Naive thymus-derived CD4-positive, alpha-beta T cell (primary cell): ENCODE measurements around the gene EVPL. TPM values are rescaled to one million over a fixed set of nuclear protein-coding genes. Genes with fewer than 3 reads are reported as not detected.

Source experiments
- ATAC-seq: fragments of 150-1000 bp; cut with Tn5 transposase; 2 replicates; pipeline ENCODE4 v1.10.0; 2021; ENCODE audit warnings: mild to moderate bottlenecking, moderate library complexity
- CTCF ChIA-PET: fragments of 350-600 bp; sonication (Branson Sonifier 250); formaldehyde crosslinking; loops from one replicate; lab custom pipeline; 2021; ENCODE audit warnings: antibody characterized with exemption; lab: Charles Lee
- POLR2A ChIA-PET: fragments of 350-600 bp; sonication (Branson Sonifier 250); formaldehyde crosslinking; loops from one replicate; lab custom pipeline; 2021; ENCODE audit warnings: antibody characterized with exemption, inconsistent platforms; lab: Charles Lee
- DNase-seq, 9 donors: peaks; one replicate each; pipeline versions ENCODE4 v3.0.0 to v3.0.0-alpha.2; 2020 to 2022; ENCODE audit warnings: mixed read lengths in 1 of 9
- H3K27ac ChIP-seq: one replicate; pipeline ENCODE4 v1.7.0; 2013; ENCODE audit warnings: mild to moderate bottlenecking, low read depth, low read length, moderate library complexity
- H3K27me3 ChIP-seq, 2 donors: one replicate each; pipeline ENCODE4 v1.7.0; 2013; ENCODE audit warnings: low read length in 2 of 2, mild to moderate bottlenecking in 2 of 2, moderate library complexity in 2 of 2; ENCODE audit not compliant: control insufficient read depth in 2 of 2, insufficient read depth in 2 of 2
- H3K36me3 ChIP-seq, 3 experiments: 1 replicate in 2 of 3; 2 replicates in 1 of 3; pipeline ENCODE4 v1.7.0; 2013; ENCODE audit warnings: low read length in 3 of 3, mild to moderate bottlenecking in 3 of 3, moderate library complexity in 1 of 3; ENCODE audit not compliant: insufficient read depth in 3 of 3, control insufficient read depth in 2 of 3
- H3K4me1 ChIP-seq, 2 donors: one replicate each; pipeline ENCODE4 v1.7.0; 2013; ENCODE audit warnings: low read length in 2 of 2, mild to moderate bottlenecking in 2 of 2, moderate library complexity in 1 of 2; ENCODE audit not compliant: control insufficient read depth in 2 of 2, insufficient read depth in 2 of 2
- H3K4me3 ChIP-seq: 2 replicates; pipeline ENCODE4 v1.7.0; 2013; ENCODE audit warnings: mild to moderate bottlenecking, low read length
- H3K9me3 ChIP-seq, 3 experiments: 1 replicate in 2 of 3; 2 replicates in 1 of 3; pipeline ENCODE4 v1.7.0; 2013; ENCODE audit warnings: low read length in 3 of 3; ENCODE audit not compliant: control insufficient read depth in 2 of 3
- H3K27ac Mint-ChIP-seq, 9 donors: one replicate each; pipeline ENCODE4 v1.8.0; 2020 to 2022; ENCODE audit warnings: mixed read lengths in 9 of 9, mild to moderate bottlenecking in 8 of 9, moderate library complexity in 5 of 9, inconsistent platforms in 2 of 9
- H3K27me3 Mint-ChIP-seq, 5 donors: one replicate each; pipeline ENCODE4 v1.8.0; 2021 to 2022; ENCODE audit warnings: mixed read lengths in 5 of 5, mild to moderate bottlenecking in 1 of 5
- H3K36me3 Mint-ChIP-seq, 5 donors: one replicate each; pipeline ENCODE4 v1.8.0; 2020 to 2022; ENCODE audit warnings: mixed read lengths in 5 of 5, mild to moderate bottlenecking in 3 of 5, inconsistent platforms in 1 of 5
- H3K4me1 Mint-ChIP-seq, 7 donors: one replicate each; pipeline ENCODE4 v1.8.0; 2020 to 2022; ENCODE audit warnings: mixed read lengths in 7 of 7, mild to moderate bottlenecking in 3 of 7, inconsistent platforms in 1 of 7
- H3K4me3 Mint-ChIP-seq, 10 donors: one replicate each; pipeline ENCODE4 v1.8.0; 2020 to 2022; ENCODE audit warnings: mild to moderate bottlenecking in 10 of 10, mixed read lengths in 10 of 10, moderate library complexity in 6 of 10, inconsistent platforms in 2 of 10
- H3K9me3 Mint-ChIP-seq, 11 donors: one replicate each; pipeline ENCODE4 v1.8.0; 2020 to 2022; ENCODE audit warnings: mixed read lengths in 11 of 11, mild to moderate bottlenecking in 4 of 11, inconsistent platforms in 1 of 11, moderate library complexity in 1 of 11
- intact Hi-C, 2 donors: fragments of 100-400 bp; cut with micrococcal nuclease; formaldehyde crosslinking; loops; one replicate each; pipeline ENCODE4 v1.15.1; 2023
- polyA plus RNA-seq, 2 donors: library from polyadenylated mRNA; unstranded; fragments of 300-500 nt; fragmentation: Illumina TruSeq; gene quantifications; one replicate each; pipeline ENCODE4 v1.2.3, GENCODE V29; 2021
- total RNA-seq, 6 experiments: library from RNA in 5 of 6; stranded (reverse) in 5 of 6; gene quantifications; 1 replicate in 5 of 6; 2 replicates in 1 of 6; pipeline ENCODE4 v1.2.3 and lab custom pipeline; 2021 to 2026

EVPL gene
- total and polyA plus RNA-seq, 7 experiments from 2014 or later: 0.07 to 2.7 (median 0.36) TPM; not detected in 1

DNA sequence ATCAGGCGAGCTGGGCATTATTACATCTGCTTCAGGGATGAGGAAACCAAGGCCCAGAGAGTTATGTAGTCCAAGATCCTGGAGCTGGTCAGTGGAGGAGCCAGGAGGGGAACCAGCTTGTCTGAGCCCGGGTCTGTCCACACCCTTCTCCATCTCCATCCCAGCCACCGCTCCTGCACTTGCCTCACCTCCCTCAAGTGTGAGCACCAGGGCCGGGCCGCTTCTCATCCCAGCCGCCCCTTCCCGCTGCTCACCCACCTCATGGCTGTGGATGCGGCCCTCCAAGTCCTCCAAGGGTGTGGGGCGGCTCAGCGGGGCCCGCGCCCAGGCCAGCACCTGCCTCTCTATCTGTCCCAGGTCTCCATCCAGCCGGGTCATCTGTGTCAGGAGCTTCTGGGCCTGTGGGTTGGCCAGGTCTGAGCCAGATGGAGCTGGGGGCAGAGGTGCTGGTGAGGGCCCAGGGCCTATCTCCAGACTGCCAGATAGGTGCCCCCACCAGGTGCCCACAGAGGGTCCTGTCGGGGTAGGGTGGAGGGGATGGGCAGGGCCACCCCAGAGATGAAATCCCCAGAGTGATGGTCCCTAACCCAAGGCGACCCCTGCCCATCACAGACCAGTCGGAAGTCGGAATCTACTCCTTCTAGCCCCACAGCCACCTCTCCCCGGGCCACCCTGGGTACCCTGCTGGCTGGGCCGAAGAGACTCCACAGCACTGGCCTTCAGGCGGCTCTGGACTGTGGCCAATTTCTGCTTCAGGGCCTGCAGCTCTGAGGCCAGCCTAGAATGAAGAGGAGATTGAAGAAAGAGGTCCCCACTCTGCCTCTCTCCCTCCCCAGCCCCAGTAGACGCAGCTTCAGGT, 9.4 kb downstream of the EVPL start:
- no peaks in the 10 kb centered on the region for H3K27me3 ChIP-seq
- no peaks in the 10 kb centered on the region for H3K9me3 ChIP-seq
- no peak overlapping the region for H3K4me3 ChIP-seq
- intact Hi-C loops: no loop called here
- DNase-seq (no peak), ATAC-seq (no peak)
- peaks cover 0 to 1% (median 0%) of the 10 kb centered on the region in 11 donors for H3K9me3 Mint-ChIP-seq
- H3K4me1 Mint-ChIP-seq: peaks cover 0 to 13% (median 9%) of the 10 kb centered on the region in 7 donors
- CTCF ChIA-PET: interaction anchor here (0.6 to 1.7 kb wide), 5 partner anchors 15 to 1083 kb away, joined by 3 to 6 read pairs (median 5); no protein-coding TSS in a partner anchor
- POLR2A ChIA-PET: interaction anchor here (1.0 to 1.3 kb wide), 2 partner anchors 12 to 86 kb away, joined by 3 read pairs; no protein-coding TSS in a partner anchor
- no peaks in the 10 kb centered on the region for H3K36me3 Mint-ChIP-seq
- peaks cover 0 to 3% (median 0%) of the 10 kb centered on the region in 5 donors for H3K27me3 Mint-ChIP-seq
- H3K27ac ChIP-seq: no peak overlapping the region
- peak overlapping the region in 1 of 9 donors; percentile 36 for H3K27ac Mint-ChIP-seq
- H3K4me3 Mint-ChIP-seq: no peak overlapping the region
- H3K36me3 ChIP-seq: no peaks in the 10 kb centered on the region
- H3K4me1 ChIP-seq: peaks cover 3 to 5% of the 10 kb centered on the region in 2 donors

- H3K36me3 Mint-ChIP-seq: no peaks in the 10 kb centered on the region
- no peak overlapping the region for H3K27ac Mint-ChIP-seq
- Histone ChIP-seq H3K4me3 (no peak overlapping the region), H3K36me3 (no peaks in the 10 kb centered on the region), H3K27me3 (no peaks in the 10 kb centered on the region), H3K9me3 (no peaks in the 10 kb centered on the region), H3K4me1 (peaks cover 3 to 5% of the 10 kb centered on the region in 2 donors), H3K27ac (no peak overlapping the region)
- DNase-seq: no peak
- no peaks in the 10 kb centered on the region for H3K27me3 Mint-ChIP-seq
- H3K9me3 Mint-ChIP-seq: peaks cover 0 to 1% (median 0%) of the 10 kb centered on the region in 11 donors
- intact Hi-C loops: loop anchor here (1.0 kb wide), 7 partner anchors 14 to 264 kb away; partner anchors contain the start of genes EXOC7 (in 1 of the 2) and SRP68 (in 1 of the 2)
- CTCF ChIA-PET: interaction anchor here (0.6 to 2.4 kb wide), 35 partner anchors 9 to 285 kb away, joined by 3 to 19 read pairs (median 5); partner anchors contain the start of gene EXOC7
- no peak overlapping the region for H3K4me3 Mint-ChIP-seq
- ATAC-seq: no peak
- POLR2A ChIA-PET: interaction anchor here (0.6 to 2.2 kb wide), 5 partner anchors 14 to 250 kb away, joined by 3 to 11 read pairs (median 7); partner anchors contain the start of genes EXOC7 and SRP68
- H3K4me1 Mint-ChIP-seq: peaks cover 0 to 11% (median 8%) of the 10 kb centered on the region in 7 donors
Measured at GRCh38 chr17:76014925-76015261, 12.2 kb downstream of the EVPL start.

DNA sequence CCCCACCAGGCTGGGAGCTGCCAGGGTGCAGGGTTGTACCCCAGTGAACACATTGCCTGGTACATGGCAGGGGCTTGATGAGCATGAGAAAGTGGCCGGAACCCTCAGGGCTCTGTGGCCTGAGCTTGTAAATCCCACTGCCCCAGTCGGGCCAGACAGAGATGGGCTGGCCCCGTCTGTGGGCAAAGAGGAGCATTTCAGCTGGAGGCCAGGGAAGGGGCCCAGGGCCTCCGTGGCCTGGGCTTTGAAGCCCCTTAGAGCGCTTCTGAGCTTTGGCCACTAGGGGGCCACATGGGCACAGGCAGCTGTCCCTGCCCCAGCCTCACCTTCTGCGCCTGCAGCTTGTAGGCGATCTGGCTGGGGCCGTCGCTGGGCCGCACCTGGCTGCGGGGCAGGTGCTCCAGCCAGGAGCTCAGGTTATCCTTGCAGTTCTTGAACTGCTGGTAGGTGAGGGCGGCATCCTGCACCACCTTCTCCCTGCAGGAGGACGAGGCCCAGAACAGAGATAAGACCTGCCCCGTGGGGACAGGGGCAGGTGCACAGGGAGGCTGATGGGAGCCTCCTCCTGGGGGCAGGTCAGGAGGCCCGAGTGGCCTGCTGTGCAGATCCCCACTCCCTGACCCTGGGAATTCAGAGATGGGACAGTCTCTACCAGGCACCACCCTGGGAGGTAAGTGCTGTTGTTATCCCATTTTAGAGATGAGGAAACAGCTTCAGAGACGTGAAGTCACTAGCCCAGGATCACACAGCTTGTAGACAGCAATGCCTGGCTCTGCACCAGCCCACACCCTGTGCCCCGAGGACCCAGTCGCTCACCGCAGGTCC, 12.8 kb downstream of the EVPL start:
- POLR2A ChIA-PET: interaction anchor here (0.6 to 2.2 kb wide), 11 partner anchors 15 to 1436 kb away, joined by 3 to 11 read pairs (median 3); partner anchors contain the start of genes EXOC7 and SRP68
- H3K27ac Mint-ChIP-seq: peak overlapping the region in 5 of 9 donors; percentile 33 to 62 (median 40)
- ATAC-seq (peak; percentile 96), DNase-seq (peak; percentile 62 to 85 (median 77))
- peaks cover 0 to 11% (median 8%) of the 10 kb centered on the region in 7 donors for H3K4me1 Mint-ChIP-seq
- H3K27me3 Mint-ChIP-seq: no peaks in the 10 kb centered on the region
- H3K27me3 ChIP-seq: no peaks in the 10 kb centered on the region
- peaks cover 0 to 1% (median 0%) of the 10 kb centered on the region in 11 donors for H3K9me3 Mint-ChIP-seq
- no peaks in the 10 kb centered on the region for H3K9me3 ChIP-seq
- H3K36me3 ChIP-seq: no peaks in the 10 kb centered on the region
- peak overlapping the region in 3 of 10 donors; percentile 40 to 68 (median 49) for H3K4me3 Mint-ChIP-seq
- peaks cover 3 to 5% of the 10 kb centered on the region in 2 donors for H3K4me1 ChIP-seq
- H3K36me3 Mint-ChIP-seq: no peaks in the 10 kb centered on the region
- intact Hi-C loops: loop anchor here (1.0 kb wide), 7 partner anchors 15 to 265 kb away; partner anchors contain the start of genes EXOC7 (in 1 of the 2) and SRP68 (in 1 of the 2)
- CTCF ChIA-PET: interaction anchor here (0.6 to 2.4 kb wide), 47 partner anchors 9 to 384 kb away, joined by 3 to 19 read pairs (median 4); partner anchors contain the start of genes CDK3, EXOC7 and WBP2
- no peak overlapping the region for H3K4me3 ChIP-seq
- H3K27ac ChIP-seq: no peak overlapping the region

- peaks cover 0 to 11% (median 8%) of the 10 kb centered on the region in 7 donors for H3K4me1 Mint-ChIP-seq
- peak overlapping the region in 3 of 9 donors; percentile 36 to 59 (median 40) for H3K27ac Mint-ChIP-seq
- H3K27ac ChIP-seq: no peak overlapping the region
- peaks cover 3 to 5% of the 10 kb centered on the region in 2 donors for H3K4me1 ChIP-seq
- no peaks in the 10 kb centered on the region for H3K27me3 ChIP-seq
- H3K27me3 Mint-ChIP-seq: no peaks in the 10 kb centered on the region
- ChIA-PET POLR2A (interaction anchor here (0.6 to 2.2 kb wide), 6 partner anchors 19 to 1437 kb away, joined by 3 to 11 read pairs (median 4); partner anchors contain the start of genes EXOC7 and SRP68), CTCF (interaction anchor here (0.8 to 2.4 kb wide), 36 partner anchors 8 to 385 kb away, joined by 3 to 19 read pairs (median 5); partner anchors contain the start of genes CDK3, EXOC7 and WBP2)
- H3K36me3 Mint-ChIP-seq: no peaks in the 10 kb centered on the region
- ATAC-seq (no peak), DNase-seq (no peak)
- H3K4me3 ChIP-seq: no peak overlapping the region
- no peaks in the 10 kb centered on the region for H3K9me3 ChIP-seq
- no peaks in the 10 kb centered on the region for H3K9me3 Mint-ChIP-seq
- no peaks in the 10 kb centered on the region for H3K36me3 ChIP-seq
- intact Hi-C loops: no loop called here
- H3K4me3 Mint-ChIP-seq: no peak overlapping the region
Measured at GRCh38 chr17:76013377-76013932, 13.7 kb downstream of the EVPL start.

DNA sequence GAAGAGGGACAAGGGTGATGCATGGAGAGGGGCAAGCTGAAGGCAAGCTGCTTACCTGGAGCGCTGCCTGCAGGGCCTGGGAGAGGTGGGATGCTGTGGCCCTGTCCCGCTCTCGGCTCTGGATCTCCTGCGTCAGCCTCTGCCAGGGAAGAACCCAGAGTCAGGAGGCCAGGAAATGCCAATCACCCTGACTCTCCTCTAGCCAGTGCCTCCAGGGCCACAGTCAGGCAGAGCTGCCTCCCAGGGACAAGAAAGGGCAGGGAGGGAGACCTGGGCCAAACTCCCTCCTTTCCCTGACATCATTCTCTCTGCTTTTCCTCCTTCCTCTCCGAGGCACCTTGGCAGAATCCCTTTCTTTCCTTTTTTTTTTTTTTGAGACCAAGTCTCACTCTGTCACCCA, 15.2 kb downstream of the EVPL start:
- H3K9me3 Mint-ChIP-seq: no peaks in the 10 kb centered on the region
- Histone ChIP-seq H3K36me3 (no peaks in the 10 kb centered on the region), H3K9me3 (no peaks in the 10 kb centered on the region), H3K27ac (no peak overlapping the region), H3K27me3 (no peaks in the 10 kb centered on the region), H3K4me3 (no peak overlapping the region), H3K4me1 (peaks cover 3 to 5% of the 10 kb centered on the region in 2 donors)
- ATAC-seq: no peak
- no peak overlapping the region for H3K4me3 Mint-ChIP-seq
- DNase-seq: no peak
- H3K27me3 Mint-ChIP-seq: no peaks in the 10 kb centered on the region
- ChIA-PET CTCF (interaction anchor here (0.6 to 3.5 kb wide), 5 partner anchors 11 to 386 kb away, joined by 3 to 12 read pairs (median 3); partner anchors contain the start of gene CDK3), POLR2A (interaction anchor here (1.0 to 1.2 kb wide), 3 partner anchors 92 to 373 kb away, joined by 3 to 4 read pairs (median 3); partner anchors contain the start of gene SPHK1)
- intact Hi-C loops: no loop called here
- H3K36me3 Mint-ChIP-seq: no peaks in the 10 kb centered on the region
- H3K4me1 Mint-ChIP-seq: peaks cover 0 to 11% (median 8%) of the 10 kb centered on the region in 7 donors
- H3K27ac Mint-ChIP-seq: no peak overlapping the region
